ENCODE results near the gene GGTA1.
A peak's percentile ranks its signal among the peaks of the same experiment; 100 is the strongest.
"Not testable (repeated sequence)": the region's sequence is repeated elsewhere in the genome, so short reads cannot be mapped to it uniquely, and the experiment has no call there.

Gene GGTA1

DNA sequence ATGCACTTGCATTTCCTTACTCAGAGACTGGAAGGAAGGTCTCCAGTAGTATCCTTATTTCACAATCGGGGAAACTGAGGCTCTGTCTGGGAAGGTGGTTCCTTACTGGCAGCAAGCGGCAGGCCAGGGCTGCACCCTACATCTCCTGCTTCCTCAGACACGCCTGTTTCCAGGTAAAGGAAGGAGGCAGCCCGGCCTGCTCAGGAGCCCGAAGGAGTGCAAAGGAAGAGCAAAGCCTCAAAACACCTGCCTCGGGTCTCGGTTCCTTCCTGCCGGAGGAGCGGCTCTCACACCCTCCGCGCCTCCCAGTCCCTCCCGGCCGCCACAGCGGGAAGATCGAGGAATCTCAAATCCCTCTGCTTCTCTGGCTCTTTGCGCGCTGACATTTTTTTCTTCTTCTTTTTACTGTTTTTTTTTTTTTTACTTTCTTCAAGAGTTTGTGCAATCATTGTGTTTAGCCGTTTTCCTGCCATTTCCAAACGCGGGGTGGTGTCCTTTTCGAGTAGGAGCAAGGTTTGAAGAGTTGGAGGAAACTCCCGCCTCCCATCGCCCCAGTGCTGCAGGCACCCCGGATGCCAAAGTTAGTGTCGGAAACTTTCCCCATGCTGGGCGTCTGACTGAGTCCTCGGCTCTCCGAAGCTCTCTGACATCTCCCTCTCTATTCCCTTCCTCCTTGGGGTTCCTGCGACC, 1.0 kb downstream of the GGTA1 start:
- peak; percentile 6 for DNase-seq

DNA sequence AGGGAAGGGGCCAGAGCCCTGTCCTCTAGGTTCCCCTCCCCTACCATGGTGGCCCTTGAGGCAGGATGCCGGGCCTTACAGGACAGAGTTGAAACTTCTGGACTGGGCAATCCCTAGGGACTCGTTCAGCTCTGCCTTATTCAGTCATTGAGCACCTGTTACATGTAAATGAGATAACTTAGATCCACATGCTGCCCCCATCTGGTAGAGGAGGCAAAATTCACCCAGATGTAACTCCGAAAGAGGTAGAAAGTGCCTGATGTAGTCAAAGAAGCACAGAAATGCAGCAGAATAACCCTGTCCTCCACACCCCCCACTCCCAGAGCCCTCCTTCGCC, 1.5 kb downstream of the GGTA1 start:
- peak; percentile 75 for DNase-seq

DNA sequence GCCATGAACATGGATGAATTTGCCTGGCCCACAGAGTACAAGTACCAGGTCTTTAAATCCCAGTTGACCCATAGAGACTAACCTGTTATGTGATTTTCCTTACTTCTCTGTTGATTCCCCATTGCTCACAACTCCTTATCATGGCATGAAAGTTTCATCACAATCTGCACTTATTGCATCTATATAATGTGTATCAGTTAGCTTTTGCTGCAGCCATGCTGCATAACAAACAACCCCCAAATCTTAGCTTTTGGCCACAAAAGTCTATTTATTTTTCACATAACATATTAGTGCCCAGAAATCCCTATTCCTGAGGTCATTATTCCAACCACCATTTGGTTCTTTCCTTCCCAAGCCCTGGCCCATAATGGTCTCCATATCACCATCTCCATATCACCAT, 3.7 kb downstream of the GGTA1 start:
- DNase-seq, result no peak

DNA sequence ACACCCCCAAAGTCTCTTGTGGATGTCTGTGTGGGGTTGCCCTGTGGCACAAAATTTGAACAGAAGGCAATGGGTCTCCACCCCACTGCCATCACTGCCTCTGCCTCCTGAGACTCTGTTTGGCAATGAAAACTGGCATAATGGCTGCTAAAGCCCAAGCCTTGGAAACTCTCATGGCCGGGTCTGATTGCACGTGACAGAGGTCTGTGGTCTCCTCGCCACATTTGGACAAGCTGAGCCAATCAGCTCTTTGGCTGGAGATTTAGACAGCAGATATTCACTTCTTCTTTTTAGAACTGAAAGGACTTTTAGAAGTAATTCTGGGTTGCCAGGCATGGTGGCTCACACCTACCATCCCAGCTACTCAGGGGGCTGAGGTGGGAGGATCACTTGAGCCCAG, 5.5 kb downstream of the GGTA1 start:
- no peak for DNase-seq

DNA sequence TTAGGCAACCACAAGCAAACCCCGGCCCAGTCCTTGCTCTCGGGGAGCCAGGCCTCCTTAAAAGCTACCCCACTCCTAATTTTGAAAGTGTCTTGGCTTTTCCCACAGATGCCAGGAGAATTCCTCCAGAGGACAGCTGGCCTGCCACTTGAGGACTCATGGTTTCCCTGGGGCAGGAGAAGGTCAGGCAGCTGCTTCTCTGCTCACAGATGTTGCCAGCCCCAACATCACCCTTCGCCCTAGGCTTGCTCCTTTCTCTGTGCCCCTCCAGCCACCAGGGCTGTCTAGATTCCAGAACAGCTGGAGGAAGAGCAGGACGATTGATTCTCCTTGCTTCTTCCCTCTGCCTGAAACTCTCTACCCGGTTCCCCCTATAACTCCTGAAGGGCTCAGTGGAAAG, 8.5 kb downstream of the GGTA1 start:
- no peak for DNase-seq

DNA sequence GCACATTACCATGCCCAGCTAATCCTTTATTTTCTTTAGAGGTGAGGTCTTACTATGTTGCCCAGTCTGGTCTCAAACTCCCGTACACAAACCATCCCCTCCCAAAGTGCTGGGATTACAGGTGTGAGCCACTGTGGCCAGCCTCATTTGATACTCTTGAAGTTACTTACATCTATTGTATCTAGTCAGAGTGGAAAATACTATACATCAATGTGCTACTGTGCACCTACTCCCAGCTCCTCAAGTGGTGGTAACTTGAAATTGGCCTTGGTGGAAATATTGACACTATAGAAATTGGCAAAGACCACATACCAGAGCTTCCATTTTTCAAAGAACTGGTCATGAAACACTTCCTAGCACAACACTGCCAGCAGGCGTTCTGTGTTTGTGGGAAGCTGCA, 10.3 kb downstream of the GGTA1 start:
- DNase-seq, result no peak

DNA sequence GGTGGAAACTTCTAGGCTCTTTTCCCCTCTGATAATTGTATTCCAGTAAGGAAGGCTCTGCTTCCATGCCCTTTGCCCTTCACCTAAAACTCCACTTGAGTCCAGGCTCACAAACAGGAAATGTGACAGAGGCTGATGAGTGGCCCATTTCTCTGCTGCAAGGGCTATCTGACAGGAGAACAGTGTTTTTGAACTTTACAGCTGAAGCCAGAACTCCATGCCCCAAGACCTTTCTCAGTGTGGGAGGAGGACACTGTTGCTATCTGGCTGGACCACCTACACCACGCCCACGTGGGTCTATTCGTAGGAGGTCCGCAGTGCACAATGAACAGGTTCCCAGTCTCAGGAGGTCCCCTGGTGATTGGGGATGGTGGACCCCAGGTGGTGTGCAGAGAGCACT, 13.6 kb downstream of the GGTA1 start:
- no peak for DNase-seq

DNA sequence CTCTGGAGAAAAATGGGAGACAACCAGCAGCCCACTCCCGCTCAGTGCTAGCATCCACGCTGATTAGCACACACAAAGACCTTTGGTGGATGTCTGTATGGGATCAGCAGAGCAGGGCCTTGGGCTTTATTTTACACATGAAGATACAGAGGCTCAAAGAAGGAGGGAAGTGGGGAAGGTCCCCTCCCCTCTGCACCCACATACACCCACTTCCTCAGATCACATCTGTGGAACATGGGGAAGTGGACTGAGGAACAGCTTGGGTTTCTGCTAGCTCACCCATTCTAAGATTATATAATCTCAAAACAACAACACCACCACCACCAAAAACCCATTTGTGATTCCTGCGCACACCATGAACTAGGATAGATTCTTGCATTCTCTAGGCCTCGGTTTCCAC, 14.0 kb downstream of the GGTA1 start:
- DNase-seq, result no peak

DNA sequence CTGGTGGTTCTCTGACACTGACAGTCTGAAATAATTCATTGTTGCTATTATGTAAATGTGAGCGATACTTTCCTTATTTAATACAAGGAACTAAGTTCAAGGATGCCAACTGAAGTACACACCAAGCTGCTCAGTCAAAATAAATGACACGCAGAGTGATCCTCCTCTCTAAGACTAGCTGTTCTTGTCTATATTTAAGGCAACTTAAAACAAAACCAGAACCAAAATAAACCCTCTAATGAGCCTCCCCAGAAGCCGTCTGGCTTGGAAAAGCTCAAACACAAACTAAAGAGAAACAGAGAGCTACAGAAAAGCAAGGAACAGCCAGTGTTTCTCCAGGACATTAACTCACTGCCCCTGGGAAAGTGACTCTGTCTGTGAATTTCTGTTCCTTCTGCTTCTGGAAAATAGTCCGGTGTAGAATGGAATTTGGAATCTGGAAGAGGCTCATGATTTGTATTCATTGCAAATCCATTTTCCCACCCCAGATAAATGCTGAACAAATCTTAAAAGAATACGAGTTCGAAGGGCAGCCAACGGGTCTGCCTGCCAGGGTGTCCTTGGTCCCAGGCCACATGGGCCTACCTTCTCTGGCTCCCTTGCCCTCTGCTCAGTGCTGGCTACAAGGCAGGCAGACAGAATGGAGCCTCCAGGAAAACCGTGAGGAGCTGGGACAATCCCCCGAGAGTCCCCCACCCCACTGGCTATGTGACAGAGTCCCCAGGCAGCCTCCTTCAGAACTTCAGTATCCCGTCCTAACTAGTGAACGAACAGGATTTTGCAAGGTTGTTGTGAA, 14.8 kb downstream of the GGTA1 start:
- no peak for DNase-seq

DNA sequence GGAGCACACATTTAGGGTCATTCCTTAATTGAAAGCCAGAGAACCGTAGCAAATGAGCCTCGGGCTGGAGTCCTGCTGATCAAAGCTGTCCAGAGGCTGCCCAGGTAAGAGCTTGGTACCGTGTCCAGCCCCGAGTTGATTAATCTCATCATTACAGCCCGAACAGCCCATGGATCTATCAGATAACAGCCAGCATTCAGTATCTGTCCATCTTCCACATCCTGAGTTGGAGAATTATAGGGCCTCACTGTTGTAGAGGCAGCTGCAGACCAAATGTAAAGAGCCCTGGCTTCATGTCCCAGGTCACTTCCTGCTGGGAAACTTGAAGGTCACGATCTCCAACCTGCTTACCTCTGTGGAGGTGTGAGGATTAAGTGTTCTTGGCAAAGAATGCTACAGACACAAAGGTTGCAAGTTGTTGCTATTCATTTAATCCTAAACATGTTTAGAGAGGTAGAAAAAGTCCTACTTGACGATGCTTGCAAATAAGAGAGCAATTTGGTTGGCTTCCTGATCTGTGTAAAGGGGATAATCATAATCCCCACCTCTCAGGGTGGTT, 16.1 kb downstream of the GGTA1 start:
- DNase-seq, result no peak

DNA sequence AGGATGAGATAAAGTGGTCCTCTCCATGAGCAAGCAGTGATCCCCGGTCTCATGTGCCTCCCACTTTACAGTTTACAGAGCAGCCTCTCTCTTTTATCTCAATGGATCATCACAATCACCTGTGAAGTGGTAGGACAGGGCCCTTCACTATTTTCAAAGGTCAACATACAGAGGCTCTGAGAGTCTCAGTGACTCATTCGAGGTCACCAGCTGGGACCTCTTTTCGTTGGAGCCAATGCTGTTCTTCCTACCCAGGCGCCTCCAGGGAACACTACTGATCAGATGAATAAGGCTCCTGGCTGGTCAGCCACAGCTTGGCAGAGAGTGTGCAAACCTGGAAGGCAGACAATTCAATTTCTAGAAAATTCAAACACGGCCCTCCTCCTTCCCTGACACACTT, 16.6 kb downstream of the GGTA1 start:
- no peak for DNase-seq

DNA sequence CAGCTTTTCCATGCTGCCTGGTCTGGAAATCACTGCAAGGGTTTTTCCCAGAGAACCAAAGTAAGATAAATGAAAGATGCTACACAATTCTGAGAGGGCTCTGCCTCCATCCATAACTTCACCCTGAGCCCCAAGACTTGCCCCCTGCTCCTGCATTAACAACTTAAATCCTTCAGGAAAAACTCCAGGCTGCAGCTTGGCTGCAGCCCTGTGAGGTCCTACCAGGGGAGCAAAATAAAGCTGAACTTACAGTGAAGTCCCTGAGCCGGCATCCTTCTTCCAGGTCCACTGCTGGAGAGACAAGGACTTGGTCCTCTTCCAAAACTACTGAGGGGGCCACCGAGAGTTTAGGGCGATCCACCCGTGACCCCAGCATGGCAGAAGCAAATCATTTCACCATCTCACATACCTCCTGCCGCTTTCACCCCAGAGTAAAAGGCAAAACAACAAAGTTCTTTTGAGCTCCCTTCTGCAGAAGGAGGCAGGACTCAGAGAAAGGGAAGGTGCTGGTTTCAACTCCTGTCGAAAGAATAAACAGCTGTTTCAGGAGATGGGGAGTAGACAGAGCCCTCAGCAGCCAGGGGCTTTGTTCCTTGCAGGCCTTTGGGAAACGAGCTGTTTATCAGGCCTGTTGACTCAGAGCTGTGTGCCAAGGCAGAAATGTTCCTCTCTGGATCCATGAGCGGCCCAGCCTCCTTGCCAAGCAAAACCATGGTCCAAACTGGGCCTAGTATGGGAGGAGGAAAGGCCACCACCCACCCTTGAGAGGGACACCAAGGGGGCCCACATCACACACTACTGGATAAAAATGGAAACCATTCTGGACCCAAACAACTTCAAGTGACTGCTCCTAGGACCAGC, 20.6 kb downstream of the GGTA1 start:
- no peak for DNase-seq

DNA sequence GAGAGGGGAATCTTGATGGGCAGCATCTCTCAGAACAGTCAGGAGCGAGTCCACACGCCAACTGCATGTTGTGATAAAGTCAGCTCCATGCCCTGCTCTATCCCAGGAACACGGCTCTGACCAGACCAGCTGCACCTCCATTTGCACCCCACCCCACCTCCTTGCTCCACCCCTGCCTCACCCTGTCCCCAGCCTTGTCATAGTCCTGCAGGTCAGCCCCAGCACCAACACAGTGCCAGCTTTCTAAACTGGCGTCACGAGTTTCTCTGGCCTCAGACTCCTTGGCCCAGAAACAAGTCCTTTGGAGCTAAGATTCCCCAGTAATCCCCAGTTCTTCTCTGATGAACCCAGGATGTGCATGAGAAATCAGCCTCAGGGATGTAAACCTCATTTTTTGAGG, 23.5 kb downstream of the GGTA1 start:
- DNase-seq, result no peak

DNA sequence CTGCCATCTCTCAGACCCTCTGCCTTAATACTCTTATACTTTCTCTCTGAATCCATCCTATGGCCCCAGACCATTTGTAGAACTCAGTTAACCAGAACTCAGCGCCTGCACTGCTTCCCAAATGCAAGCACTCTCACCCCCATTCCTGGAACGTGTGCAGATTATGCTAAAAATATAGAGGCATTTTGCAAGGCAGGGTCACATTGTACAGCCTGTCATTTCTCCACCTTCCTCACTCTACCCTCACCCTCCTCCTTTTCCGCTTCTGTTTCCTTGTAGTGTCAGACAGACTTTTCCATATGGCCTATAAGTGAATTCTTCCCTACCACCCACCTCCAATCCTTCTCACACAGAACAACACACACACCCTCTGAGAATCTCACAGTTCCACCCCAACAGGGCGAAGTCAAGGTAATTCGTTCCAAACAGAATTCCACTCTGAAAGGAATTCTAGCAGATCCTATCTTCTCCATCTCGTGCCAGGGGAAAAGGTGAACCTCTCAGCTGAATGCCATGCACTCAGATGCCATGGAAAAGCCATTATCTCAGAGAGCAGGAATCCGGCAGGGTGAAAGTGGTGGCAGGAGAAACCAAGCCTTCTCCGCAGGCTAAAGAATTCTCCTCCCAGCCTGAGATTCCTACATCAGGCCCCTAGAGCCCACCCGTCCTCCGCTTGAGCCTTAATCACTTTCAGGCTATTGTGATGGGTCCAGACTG, 25.3 kb downstream of the GGTA1 start:
- no peak for DNase-seq

DNA sequence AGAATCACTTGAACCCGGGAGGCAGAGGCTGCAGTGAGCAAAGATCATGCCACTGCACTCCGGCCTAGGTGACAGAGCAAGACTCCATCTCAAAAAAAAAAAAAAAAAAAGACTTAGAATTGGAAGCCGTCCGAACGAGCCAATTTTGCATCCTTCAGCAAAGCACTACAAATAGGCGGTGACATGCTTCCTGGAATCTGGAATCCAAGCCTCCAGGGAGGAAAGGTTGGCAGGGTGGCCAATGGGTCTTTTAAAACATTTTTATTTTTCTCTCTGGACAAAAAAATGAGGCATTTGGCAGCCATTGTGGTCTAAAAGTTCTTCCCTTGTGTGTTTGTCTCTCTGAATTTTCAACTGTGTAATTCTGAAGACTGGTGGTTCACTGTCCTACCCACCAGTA, 26.4 kb downstream of the GGTA1 start:
- no peak for DNase-seq

DNA sequence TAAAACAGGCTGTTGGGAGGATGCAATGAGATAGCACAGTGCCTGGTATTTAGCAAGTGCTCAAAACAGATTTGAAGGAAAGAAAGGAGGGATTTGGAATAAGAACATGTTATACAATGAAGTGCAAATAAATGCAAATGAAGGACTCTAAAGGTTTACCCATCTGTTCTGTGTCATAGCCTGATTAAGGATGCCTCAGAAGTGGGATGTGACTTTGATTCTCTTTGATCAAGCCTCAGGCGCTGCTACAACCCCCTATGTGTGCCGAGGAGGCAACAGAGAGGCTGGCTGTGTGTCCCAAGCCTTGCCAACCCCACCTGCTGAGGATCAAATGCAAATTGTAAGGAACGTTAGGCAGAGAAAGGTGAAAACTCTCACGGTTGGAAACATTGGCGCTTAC, 27.2 kb downstream of the GGTA1 start:
- DNase-seq, result no peak

DNA sequence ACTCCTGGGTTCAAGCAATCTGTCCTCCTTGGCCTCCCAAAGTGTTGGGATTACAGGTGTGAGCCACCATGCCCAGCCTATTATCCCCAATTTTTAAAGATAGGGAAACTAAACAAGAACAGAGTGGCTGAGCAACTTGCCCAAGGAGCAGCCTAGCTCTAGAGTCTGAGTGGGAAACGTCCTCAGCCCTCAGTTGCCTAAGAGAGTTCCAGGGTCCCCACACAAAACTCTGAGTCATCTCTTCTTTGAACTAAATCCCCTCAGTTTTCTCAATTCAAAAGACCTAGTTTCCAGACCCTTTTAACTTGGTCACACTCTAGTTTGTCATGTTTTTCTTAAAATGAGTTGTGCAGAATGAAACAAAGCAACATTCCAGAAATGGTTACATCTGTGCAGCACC, 33.5 kb downstream of the GGTA1 start:
- DNase-seq, result no peak

DNA sequence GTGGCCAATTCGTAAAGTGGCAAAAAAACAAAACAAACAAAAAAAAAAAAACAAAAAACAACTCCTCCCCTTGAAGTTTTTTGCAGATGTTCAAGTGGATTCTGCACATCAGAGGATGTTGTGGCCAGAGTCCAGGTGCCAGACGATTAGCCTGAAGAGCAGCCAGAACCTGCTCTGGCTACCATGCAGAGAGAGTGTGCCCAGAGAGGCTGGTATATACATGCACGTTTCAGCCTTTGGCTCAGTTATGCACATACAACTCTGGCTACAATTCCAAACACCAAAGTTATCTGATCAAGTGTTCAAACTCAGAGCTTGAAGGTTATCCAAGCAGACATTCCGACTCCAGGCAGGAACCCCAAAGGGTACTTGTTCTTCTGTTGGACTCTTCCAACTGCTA, 34.7 kb downstream of the GGTA1 start:
- no peak for DNase-seq

DNA sequence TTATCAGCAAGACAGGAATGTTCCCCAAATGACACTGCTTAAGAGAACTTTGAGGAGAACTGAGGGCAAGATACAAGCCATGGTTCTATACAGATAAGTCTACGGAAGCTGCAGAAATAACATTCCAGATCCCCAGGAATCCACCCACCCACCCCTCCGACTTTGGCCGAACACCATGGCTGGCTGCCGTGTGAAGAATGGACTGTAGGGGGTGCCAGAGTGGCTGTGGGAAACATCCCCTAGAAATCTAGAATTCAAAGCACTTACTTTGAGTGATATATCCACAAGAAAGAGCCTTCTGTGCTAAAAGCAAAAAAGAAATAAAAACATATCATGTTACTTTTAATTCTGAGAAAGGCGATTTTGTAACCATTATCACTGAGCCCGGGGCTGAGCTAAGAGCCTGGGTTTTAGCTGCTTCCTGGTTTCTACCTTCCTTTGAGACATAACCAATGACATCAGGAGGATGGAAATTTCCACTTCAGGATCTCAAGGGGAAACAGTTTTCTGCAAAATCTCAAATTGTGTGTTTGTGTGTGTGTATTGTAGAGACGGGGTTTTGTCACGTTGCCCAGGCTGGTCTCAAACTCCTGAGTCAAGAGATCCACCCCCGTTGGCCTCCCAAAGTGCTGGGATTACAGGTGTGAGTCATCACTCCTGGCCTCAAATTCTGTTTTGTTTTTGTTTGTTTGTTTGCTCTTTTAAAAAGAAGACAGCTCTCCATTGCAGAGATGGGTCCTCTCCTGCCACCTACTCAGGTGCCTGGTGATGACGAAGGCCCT, 36.4 kb downstream of the GGTA1 start:
- DNase-seq, result no peak

DNA sequence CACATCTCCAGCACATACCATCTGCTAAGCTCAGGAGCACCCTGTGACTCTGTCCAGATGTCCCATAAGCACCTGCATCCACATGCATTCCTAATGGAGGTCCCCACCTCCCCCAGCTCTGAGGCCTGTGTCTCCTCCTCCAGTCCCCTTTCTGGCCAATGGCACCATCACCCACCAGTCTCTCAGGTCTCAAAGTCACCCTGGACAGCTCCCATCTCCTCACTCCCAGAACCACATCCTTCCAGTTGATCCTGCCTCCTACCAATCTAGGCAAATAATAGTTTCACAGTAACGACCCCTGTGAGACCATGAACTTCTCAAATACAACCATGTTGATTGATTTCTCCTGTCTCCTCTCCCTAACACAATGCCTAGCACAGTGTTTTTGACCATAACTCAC, 40.1 kb downstream of the GGTA1 start:
- no peak for DNase-seq

DNA sequence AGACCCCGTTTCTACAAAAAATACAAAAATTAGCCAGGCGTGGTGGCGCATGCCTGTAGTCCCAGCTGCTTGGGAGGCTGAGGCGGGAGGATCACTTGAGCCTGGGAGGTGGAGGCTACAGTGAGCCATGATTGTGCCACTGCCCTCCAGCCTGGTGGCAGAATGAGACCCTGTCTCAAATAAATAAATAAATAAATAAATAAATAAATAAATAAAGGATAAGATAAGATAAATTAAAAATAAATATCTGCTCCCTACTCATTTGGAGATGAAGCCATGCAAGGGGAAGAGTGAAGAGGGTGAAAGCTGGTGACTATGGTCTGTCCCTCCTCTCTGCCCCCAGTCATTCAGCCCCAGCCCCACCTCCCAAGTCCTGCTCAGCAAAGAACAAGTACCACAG, 41.2 kb downstream of the GGTA1 start:
- DNase-seq, result not testable (repeated sequence)

All from NCI-H1105 (cell line).